ENCODE data around the gene HNRNPUL2. TPM values are rescaled to one million over a fixed set of nuclear protein-coding genes. Genes with fewer than 3 reads are reported as not detected.
A peak's percentile ranks its signal among the peaks of the same experiment; 100 is the strongest.

The HNRNPUL2 gene
- total RNA-seq, 3 donors from 2014 or later (not counting 1 experiment from before 2014, with no cell fraction given), result 58.0 to 73.1 (median 69.3) TPM

GRCh38 chr11:62715150-62716130 is 11.8 kb downstream of the HNRNPUL2 start:
- H3K4me3 ChIP-seq (ENCODE audit: low read length), result no peak overlapping the region
- Mint-ChIP-seq H3K36me3 (peaks cover 18% of the 10 kb centered on the region), H3K4me1 (peaks cover 4 to 29% of the 10 kb centered on the region in 2 donors), H3K27me3 (ENCODE audit: low read depth in 2 of 2) (no peaks in the 10 kb centered on the region), H3K27ac (peak overlapping the region; percentile 41 to 72), H3K4me3 (no peak overlapping the region), H3K9me3 (no peaks in the 10 kb centered on the region)
- no peak for TF ChIP-seq CTCF (IDR thresholded peaks at IDR 0.05)
- H3K27me3 ChIP-seq (ENCODE audit: control insufficient read depth, insufficient read depth, low read length), result no peaks in the 10 kb centered on the region
- WGBS (ENCODE audit: insufficient coverage), result 97% methylated on average over 23 of the region's 24 CpGs
- intact Hi-C loops (cut with micrococcal nuclease), result no loop called here
- DNase-seq, result no peak
- no peaks in the 10 kb centered on the region for H3K9me3 ChIP-seq (ENCODE audit: control insufficient read depth, insufficient read depth, low read length)
- peaks cover 74% of the 10 kb centered on the region for H3K36me3 ChIP-seq (ENCODE audit: control insufficient read depth, insufficient read depth, low read length)
- H3K4me1 ChIP-seq (ENCODE audit: control insufficient read depth, insufficient read depth, low read length), result peaks cover 3% of the 10 kb centered on the region
- H3K27ac ChIP-seq (ENCODE audit: low read length), result no peak overlapping the region
- no peak for ATAC-seq

GRCh38 chr11:62713343-62713742 is 13.9 kb downstream of the HNRNPUL2 start:
- no peak for DNase-seq
- no peaks in the 10 kb centered on the region for H3K27me3 ChIP-seq (ENCODE audit: control insufficient read depth, insufficient read depth, low read length)
- Mint-ChIP-seq H3K27ac (peak overlapping the region; percentile 66 to 72), H3K27me3 (ENCODE audit: low read depth in 2 of 2) (no peaks in the 10 kb centered on the region), H3K4me3 (no peak overlapping the region), H3K36me3 (peaks cover 8% of the 10 kb centered on the region), H3K9me3 (no peaks in the 10 kb centered on the region), H3K4me1 (peaks cover 21 to 38% of the 10 kb centered on the region in 2 donors)
- H3K4me1 ChIP-seq (ENCODE audit: control insufficient read depth, insufficient read depth, low read length), result peaks cover 19% of the 10 kb centered on the region
- H3K4me3 ChIP-seq (ENCODE audit: low read length), result no peak overlapping the region
- intact Hi-C loops (cut with micrococcal nuclease), result no loop called here
- H3K36me3 ChIP-seq (ENCODE audit: control insufficient read depth, insufficient read depth, low read length), result peaks cover 56% of the 10 kb centered on the region
- WGBS (ENCODE audit: insufficient coverage), result 88% methylated on average over 1 of the region's 2 CpGs
- no peak for TF ChIP-seq CTCF (IDR thresholded peaks at IDR 0.05)
- no peak for ATAC-seq
- H3K27ac ChIP-seq (ENCODE audit: low read length), result no peak overlapping the region
- no peaks in the 10 kb centered on the region for H3K9me3 ChIP-seq (ENCODE audit: control insufficient read depth, insufficient read depth, low read length)

GRCh38 chr11:62712861-62713260 is 14.4 kb downstream of the HNRNPUL2 start:
- Histone ChIP-seq H3K36me3 (ENCODE audit: control insufficient read depth, insufficient read depth, low read length) (peaks cover 52% of the 10 kb centered on the region), H3K9me3 (ENCODE audit: control insufficient read depth, insufficient read depth, low read length) (no peaks in the 10 kb centered on the region), H3K27ac (ENCODE audit: low read length) (no peak overlapping the region), H3K27me3 (ENCODE audit: control insufficient read depth, insufficient read depth, low read length) (no peaks in the 10 kb centered on the region), H3K4me1 (ENCODE audit: control insufficient read depth, insufficient read depth, low read length) (peaks cover 24% of the 10 kb centered on the region), H3K4me3 (ENCODE audit: low read length) (no peak overlapping the region)
- intact Hi-C loops (cut with micrococcal nuclease), result no loop called here
- Mint-ChIP-seq H3K9me3 (no peaks in the 10 kb centered on the region), H3K27me3 (ENCODE audit: low read depth in 2 of 2) (no peaks in the 10 kb centered on the region), H3K36me3 (peaks cover 8% of the 10 kb centered on the region), H3K27ac (peak overlapping the region; percentile 66 to 72), H3K4me1 (peaks cover 21 to 39% of the 10 kb centered on the region in 2 donors), H3K4me3 (no peak overlapping the region)
- TF ChIP-seq CTCF (IDR thresholded peaks at IDR 0.05), result no peak
- ATAC-seq (no peak), DNase-seq (no peak)
- 53% methylated on average over 3 of the region's 3 CpGs for WGBS (ENCODE audit: insufficient coverage)

All from natural killer cell (primary cell).